HFFc6 (cell line): ENCODE measurements around the gene CCDC200. TPM values are rescaled to one million over a fixed set of nuclear protein-coding genes. Genes with fewer than 3 reads are reported as not detected.

Experiments
- DNase-seq: peaks from one replicate; pipeline ENCODE4 v3.0.0-alpha.2; 2018
- H3K27ac Mint-ChIP-seq: 2 replicates; pipeline ENCODE4 v1.8.0; 2020; ENCODE audit warnings: mild to moderate bottlenecking, mixed read lengths
- H3K27me3 Mint-ChIP-seq: 2 replicates; pipeline ENCODE4 v1.8.0; 2021; ENCODE audit warnings: mild to moderate bottlenecking, moderate library complexity, mixed read lengths; ENCODE audit not compliant: insufficient read depth
- H3K36me3 Mint-ChIP-seq: 2 replicates; pipeline ENCODE4 v1.8.0; 2021; ENCODE audit warnings: low read depth, mixed read lengths
- H3K4me1 Mint-ChIP-seq: 2 replicates; pipeline ENCODE4 v1.8.0; 2020; ENCODE audit warnings: low read depth, mixed read lengths
- H3K4me3 Mint-ChIP-seq: 2 replicates; pipeline ENCODE4 v1.8.0; 2020; ENCODE audit warnings: mild to moderate bottlenecking, moderate library complexity, mixed read lengths
- H3K9me3 Mint-ChIP-seq: 2 replicates; pipeline ENCODE4 v1.8.0; 2020; ENCODE audit warnings: mild to moderate bottlenecking, mixed read lengths
- total RNA-seq, 6 experiments: library from RNA; stranded (reverse); fragmentation: NEBNext Ultra II Directional; extraction: Animal tissue kit (Norgen Biotek cat#: 25700); gene quantifications; 2 replicates in 1 of 6; 3 replicates in 5 of 6; pipeline ENCODE4 v1.2.3, GENCODE V29; 2021
- TF ChIP-seq, protein P1 (sequence below): fragments of 200-600 bp; sonication (generic); IDR thresholded peaks from 2 replicates; pipeline ENCODE4 v1.5.0; 2021; ENCODE audit warnings: antibody characterized with exemption, mild to moderate bottlenecking

Gene CCDC200
- total RNA-seq, 6 experiments from 2014 or later, result not detected

DNA sequence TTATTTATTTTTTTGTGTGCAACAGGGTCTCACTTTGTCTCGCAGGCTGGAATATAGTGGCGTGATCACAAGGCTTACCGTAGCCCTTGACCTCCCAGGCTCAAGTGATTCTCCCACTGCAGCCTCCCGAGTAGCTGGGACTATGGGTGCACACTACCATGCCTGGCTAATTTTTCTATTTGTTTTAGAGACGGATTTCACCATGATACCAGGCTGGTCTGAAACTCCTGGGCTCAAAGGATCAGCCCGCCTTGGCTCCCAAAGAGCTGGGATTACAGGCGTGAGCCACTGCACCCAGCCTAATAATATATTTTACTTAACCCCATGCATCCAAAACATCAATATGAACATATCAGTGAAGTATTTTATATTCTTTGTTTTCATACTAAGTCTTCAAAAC is 2.0 kb downstream of the CCDC200 start:
- Mint-ChIP-seq H3K9me3 (no peaks in the 10 kb centered on the region), H3K36me3 (peaks cover 11% of the 10 kb centered on the region; the same call in 1 of the 2 replicates), H3K27me3 (no peaks in the 10 kb centered on the region), H3K27ac (no peak overlapping the region), H3K4me3 (no peak overlapping the region), H3K4me1 (no peaks in the 10 kb centered on the region)
- TF ChIP-seq, protein P1, sequence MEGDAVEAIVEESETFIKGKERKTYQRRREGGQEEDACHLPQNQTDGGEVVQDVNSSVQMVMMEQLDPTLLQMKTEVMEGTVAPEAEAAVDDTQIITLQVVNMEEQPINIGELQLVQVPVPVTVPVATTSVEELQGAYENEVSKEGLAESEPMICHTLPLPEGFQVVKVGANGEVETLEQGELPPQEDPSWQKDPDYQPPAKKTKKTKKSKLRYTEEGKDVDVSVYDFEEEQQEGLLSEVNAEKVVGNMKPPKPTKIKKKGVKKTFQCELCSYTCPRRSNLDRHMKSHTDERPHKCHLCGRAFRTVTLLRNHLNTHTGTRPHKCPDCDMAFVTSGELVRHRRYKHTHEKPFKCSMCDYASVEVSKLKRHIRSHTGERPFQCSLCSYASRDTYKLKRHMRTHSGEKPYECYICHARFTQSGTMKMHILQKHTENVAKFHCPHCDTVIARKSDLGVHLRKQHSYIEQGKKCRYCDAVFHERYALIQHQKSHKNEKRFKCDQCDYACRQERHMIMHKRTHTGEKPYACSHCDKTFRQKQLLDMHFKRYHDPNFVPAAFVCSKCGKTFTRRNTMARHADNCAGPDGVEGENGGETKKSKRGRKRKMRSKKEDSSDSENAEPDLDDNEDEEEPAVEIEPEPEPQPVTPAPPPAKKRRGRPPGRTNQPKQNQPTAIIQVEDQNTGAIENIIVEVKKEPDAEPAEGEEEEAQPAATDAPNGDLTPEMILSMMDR, result no peak
- DNase-seq, result no peak

GRCh38 chr17:43224146-43224705 is 4.2 kb downstream of the CCDC200 start:
- TF ChIP-seq, protein P1, result no peak
- H3K27ac Mint-ChIP-seq, result no peak overlapping the region
- no peaks in the 10 kb centered on the region for H3K4me1 Mint-ChIP-seq
- H3K27me3 Mint-ChIP-seq, result no peaks in the 10 kb centered on the region
- H3K9me3 Mint-ChIP-seq, result no peaks in the 10 kb centered on the region
- DNase-seq, result no peak
- no peak overlapping the region for H3K4me3 Mint-ChIP-seq
- H3K36me3 Mint-ChIP-seq, result peaks cover 11% of the 10 kb centered on the region; the same call in 1 of the 2 replicates

DNA sequence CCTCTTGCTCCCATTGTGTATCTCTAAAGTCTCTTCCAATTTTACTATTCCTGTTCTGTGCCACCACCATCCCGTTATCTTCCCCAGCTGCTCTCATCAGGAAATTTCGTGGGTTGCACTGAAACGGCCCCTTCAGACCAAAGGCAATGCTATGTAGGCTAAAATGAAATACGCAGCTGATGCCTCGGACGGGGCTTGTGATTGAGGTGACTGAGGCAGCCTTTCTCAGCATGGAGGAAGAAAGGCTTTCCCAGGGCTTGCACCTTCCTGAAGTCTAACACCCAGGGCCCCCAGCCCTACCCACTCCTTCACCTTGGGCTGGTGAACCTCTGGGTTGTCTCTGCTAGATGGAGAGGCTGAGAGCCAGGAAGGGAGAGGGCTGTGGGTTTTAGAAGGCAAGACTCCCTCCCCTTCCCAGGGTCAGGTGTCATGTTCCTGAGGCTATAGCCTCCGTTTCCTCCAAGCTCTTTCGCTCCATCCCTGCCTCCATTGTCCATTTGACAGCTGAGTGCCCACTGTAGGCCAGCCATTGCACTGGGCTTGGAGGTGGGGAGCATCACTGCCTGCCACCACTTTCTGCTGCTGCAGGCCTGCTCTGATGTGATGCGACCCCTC is 7.8 kb downstream of the CCDC200 start:
- Mint-ChIP-seq H3K9me3 (no peaks in the 10 kb centered on the region), H3K36me3 (peaks cover 20% of the 10 kb centered on the region), H3K4me3 (no peak overlapping the region), H3K4me1 (no peaks in the 10 kb centered on the region), H3K27ac (no peak overlapping the region), H3K27me3 (no peaks in the 10 kb centered on the region; the same call in 1 of the 2 replicates)
- TF ChIP-seq, protein P1, result no peak
- DNase-seq, result no peak

DNA sequence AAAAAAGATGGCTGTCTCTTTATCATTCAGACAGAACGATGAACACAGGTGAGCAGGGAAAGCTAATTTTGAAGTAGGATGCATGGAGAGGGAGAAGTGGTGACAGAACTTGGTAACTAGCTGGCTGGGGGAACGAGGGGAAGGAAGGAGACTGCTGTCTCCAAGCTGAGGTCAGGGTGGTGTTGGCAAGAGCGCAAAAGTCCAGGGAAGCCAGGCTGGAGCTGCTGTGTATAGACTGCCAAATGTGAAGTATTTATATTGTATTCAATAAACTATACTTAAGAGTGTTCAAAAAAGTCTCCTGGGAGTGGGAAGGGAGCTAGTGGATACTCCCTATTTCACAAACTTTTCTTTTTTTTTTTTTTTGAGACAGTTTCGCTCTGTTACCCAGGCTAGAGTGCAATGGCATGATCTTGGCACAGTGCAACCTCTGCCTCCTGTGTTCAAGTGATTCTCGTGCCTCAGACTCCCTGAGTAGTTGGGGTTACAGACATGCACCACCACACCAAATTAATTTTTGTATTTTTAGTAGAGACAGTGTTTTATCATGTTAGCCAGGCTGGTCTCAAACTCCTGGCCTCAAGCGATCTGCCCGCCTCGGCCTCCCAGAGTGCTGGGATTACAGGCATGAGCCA is 8.6 kb downstream of the CCDC200 start:
- H3K9me3 Mint-ChIP-seq, result no peaks in the 10 kb centered on the region
- peaks cover 22% of the 10 kb centered on the region for H3K36me3 Mint-ChIP-seq
- H3K4me1 Mint-ChIP-seq, result no peaks in the 10 kb centered on the region
- TF ChIP-seq, protein P1, result no peak
- no peak overlapping the region for H3K27ac Mint-ChIP-seq
- no peaks in the 10 kb centered on the region; the same call in 1 of the 2 replicates for H3K27me3 Mint-ChIP-seq
- no peak overlapping the region for H3K4me3 Mint-ChIP-seq
- no peak for DNase-seq

DNA sequence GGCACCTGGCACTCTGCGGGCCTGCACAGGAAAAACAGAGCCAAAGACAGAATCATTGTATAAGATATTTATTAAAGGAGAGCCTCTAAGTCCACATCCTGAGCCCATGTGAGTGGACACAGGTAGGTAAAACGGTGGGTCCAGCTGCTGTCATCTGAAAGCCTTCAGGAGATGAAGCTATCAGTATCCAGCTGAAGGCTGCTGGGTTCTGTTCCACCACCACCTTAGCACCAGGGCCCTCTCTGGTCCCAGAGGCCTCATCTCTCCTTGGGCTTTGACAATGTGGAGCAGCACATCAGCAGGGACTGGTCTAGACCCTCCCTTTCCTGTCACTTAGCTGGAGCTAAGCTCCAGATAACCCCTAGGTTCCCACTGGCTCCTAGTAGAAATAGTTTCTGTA is 9.4 kb downstream of the CCDC200 start:
- Mint-ChIP-seq H3K9me3 (no peaks in the 10 kb centered on the region), H3K4me1 (peaks cover 1% of the 10 kb centered on the region; the same call in 1 of the 2 replicates), H3K27ac (no peak overlapping the region), H3K36me3 (peaks cover 16% of the 10 kb centered on the region), H3K27me3 (no peaks in the 10 kb centered on the region; the same call in 1 of the 2 replicates), H3K4me3 (no peak overlapping the region)
- TF ChIP-seq, protein P1, result no peak
- DNase-seq, result no peak
